Colonic mucosa (tissue), 4 donors: ENCODE measurements around the gene DECR2. TPM values are rescaled to one million over a fixed set of nuclear protein-coding genes. Genes with fewer than 3 reads are reported as not detected.

Experiments
- DNase-seq: peaks from one replicate; pipeline ENCODE4 v3.0.0-alpha.2; 2020
- H3K27ac ChIP-seq: fragments of 200-600 bp; one replicate; pipeline ENCODE4 v1.8.0; 2021
- H3K27me3 ChIP-seq: fragments of 200-600 bp; one replicate; pipeline ENCODE4 v1.8.0; 2021
- H3K36me3 ChIP-seq: fragments of 200-600 bp; one replicate; pipeline ENCODE4 v1.8.0; 2021
- H3K4me1 ChIP-seq: fragments of 200-600 bp; one replicate; pipeline ENCODE4 v1.8.0; 2021; ENCODE audit warnings: mild to moderate bottlenecking
- H3K4me3 ChIP-seq: fragments of 200-600 bp; one replicate; pipeline ENCODE4 v1.8.0; 2021
- H3K9ac ChIP-seq, 2 donors: one replicate each; pipeline ENCODE4 v1.7.0; 2013; ENCODE audit warnings: control low read depth in 2 of 2, low read depth in 2 of 2, low read length in 2 of 2
- H3K9me3 ChIP-seq: fragments of 200-600 bp; one replicate; pipeline ENCODE4 v1.8.0; 2021
- intact Hi-C: fragments of 100-400 bp; cut with DNase I; formaldehyde crosslinking; loops from one replicate; pipeline ENCODE4 v1.14.1; 2022
- total RNA-seq, 2 donors: library from RNA; stranded (reverse); fragmentation: NEBNext Ultra II Directional in 1 of 2; extraction: Animal tissue kit (Norgen Biotek cat#: 25700) in 1 of 2; gene quantifications; one replicate each; pipeline ENCODE4 v1.2.1, GENCODE V29; 2021
- TF ChIP-seq, protein P1 (sequence below): fragments of 200-600 bp; IDR thresholded peaks from one replicate; pipeline ENCODE4 v1.8.0; 2022; ENCODE audit warnings: antibody characterized with exemption, mild to moderate bottlenecking
- donor health status: healthy.
- donor health status: DM: no; HTN: no; CAD: no.
- donor health status: DM: no; HTN: no; CAD: no.

The DECR2 gene
- total RNA-seq, 2 donors from 2014 or later = 31.3 to 50.2 TPM

DNA sequence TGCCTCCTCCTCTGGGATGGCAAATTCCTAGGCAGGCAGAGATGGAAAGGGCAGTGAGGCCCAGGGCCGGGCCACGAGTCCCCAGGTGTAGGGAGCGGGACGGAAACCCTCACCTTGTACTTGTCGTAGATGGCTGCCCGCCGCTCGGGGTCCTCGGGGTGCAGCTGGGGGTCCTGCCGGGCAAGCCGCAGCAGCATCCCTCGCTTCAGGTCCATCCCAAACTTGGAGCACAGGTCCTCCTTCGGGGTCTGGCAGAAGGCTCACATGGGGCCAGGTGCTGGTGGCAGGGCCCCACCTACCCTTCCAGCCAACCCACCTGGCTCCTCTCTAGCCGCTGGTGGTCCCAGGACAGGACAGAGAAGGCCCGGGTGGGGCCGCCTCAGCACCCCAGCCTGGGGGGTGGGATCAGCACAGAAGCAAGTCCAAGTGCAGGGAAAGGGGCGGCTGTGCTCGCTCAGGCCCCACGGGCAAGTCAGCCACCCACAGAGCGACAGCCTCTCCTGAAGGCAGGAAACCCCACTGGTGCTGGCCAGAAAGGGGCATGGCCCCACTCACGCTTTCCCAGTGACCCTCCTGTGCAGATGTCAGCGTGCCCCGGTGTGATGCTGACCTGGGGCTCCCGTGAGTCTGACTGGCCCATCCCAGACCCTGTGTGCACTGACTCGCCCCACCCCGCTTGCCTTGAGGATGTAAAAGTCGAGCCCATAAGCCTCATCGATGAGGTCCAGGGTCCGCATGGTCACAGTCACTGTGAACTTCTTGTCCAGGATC, 33.1 kb upstream of the DECR2 start:
- H3K36me3 ChIP-seq = no peaks in the 10 kb centered on the region
- intact Hi-C loops = loop anchor here (10.0 kb wide), 1 partner anchor 144 kb away; the partner anchor contains the start of gene LUC7L

DNA sequence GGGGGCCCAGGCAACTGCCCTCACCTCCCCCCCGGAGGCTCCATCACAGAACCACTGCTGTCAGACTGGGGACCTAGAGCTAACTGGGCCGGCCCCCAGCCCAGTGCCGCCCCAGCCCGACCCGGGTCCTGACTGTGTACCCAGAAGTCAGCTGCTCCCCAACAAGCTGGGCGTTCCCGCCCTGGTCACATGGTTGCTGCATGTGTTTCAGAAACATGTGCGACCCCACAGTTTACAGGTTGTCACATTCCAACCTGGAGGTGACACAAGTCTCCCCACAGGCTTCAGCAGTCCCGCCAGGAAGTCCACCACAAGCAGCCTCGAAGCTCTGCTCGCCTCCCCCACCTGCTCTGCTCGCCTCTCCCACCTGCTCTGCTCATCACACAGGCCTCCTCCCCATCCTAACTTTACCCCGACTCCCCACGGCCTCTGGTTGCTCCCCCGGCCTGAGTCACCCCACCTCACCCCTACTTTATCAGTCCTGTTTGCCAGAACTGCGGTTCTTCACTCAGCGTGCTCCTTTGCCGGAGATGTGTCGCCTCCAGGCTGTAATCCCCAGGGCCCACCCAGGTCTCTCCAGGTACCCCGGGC, 32.3 kb upstream of the DECR2 start:
- H3K36me3 ChIP-seq = no peaks in the 10 kb centered on the region

More for the DNA sequence above, 33.1 kb upstream of the DECR2 start:
- Histone ChIP-seq H3K9ac (no peak overlapping the region), H3K27me3 (no peaks in the 10 kb centered on the region), H3K9me3 (no peaks in the 10 kb centered on the region), H3K4me3 (no peak overlapping the region), H3K4me1 (peaks cover 5% of the 10 kb centered on the region), H3K27ac (no peak overlapping the region)
- TF ChIP-seq, protein P1, sequence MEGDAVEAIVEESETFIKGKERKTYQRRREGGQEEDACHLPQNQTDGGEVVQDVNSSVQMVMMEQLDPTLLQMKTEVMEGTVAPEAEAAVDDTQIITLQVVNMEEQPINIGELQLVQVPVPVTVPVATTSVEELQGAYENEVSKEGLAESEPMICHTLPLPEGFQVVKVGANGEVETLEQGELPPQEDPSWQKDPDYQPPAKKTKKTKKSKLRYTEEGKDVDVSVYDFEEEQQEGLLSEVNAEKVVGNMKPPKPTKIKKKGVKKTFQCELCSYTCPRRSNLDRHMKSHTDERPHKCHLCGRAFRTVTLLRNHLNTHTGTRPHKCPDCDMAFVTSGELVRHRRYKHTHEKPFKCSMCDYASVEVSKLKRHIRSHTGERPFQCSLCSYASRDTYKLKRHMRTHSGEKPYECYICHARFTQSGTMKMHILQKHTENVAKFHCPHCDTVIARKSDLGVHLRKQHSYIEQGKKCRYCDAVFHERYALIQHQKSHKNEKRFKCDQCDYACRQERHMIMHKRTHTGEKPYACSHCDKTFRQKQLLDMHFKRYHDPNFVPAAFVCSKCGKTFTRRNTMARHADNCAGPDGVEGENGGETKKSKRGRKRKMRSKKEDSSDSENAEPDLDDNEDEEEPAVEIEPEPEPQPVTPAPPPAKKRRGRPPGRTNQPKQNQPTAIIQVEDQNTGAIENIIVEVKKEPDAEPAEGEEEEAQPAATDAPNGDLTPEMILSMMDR = no peak
- DNase-seq = no peak

DNA sequence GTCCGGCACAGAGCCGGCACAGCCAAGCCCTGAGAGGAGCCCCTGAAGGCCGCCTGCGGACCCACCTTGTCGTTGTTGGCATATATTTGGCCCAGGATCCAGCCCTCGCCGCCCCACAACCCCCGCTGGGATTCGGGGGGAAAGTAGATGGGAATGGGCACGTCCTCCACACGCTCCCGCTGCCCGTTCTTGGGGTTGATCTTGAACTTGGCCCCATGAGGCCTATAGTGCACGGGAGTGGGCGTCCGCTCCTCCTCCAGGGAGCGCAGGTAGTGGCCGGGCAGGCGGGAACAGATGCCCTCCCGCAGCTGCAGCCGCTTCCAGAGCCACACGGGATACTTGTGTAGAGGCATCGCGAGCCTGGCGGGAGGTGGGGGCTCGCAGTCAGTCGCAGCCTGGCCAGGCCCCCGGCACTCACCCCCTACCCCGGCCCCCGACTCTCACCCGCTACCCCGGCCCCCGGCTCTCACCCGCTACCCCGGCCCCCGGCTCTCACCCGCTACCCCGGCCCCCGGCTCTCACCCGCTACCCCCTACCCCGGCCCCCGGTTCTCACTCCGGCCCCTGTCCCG, 31.7 kb upstream of the DECR2 start:
- no peaks in the 10 kb centered on the region for H3K27me3 ChIP-seq
- peaks cover 4% of the 10 kb centered on the region for H3K36me3 ChIP-seq
- no peak for DNase-seq
- H3K4me3 ChIP-seq = peak overlapping the region; percentile 41
- TF ChIP-seq, protein P1 = no peak
- intact Hi-C loops = loop anchor here (10.0 kb wide), 1 partner anchor 145 kb away; the partner anchor contains the start of gene LUC7L
- no peaks in the 10 kb centered on the region for H3K9me3 ChIP-seq
- H3K9ac ChIP-seq = no peak overlapping the region
- peaks cover 5% of the 10 kb centered on the region for H3K4me1 ChIP-seq
- no peak overlapping the region for H3K27ac ChIP-seq

More for the DNA sequence above, 32.3 kb upstream of the DECR2 start:
- DNase-seq = no peak
- TF ChIP-seq, protein P1 = no peak
- H3K27me3 ChIP-seq = no peaks in the 10 kb centered on the region
- no peak overlapping the region for H3K9ac ChIP-seq
- intact Hi-C loops = loop anchor here (10.0 kb wide), 1 partner anchor 145 kb away; the partner anchor contains the start of gene LUC7L
- H3K27ac ChIP-seq = no peak overlapping the region
- H3K4me1 ChIP-seq = peaks cover 5% of the 10 kb centered on the region
- peak overlapping the region; percentile 41 for H3K4me3 ChIP-seq
- H3K9me3 ChIP-seq = no peaks in the 10 kb centered on the region

DNA sequence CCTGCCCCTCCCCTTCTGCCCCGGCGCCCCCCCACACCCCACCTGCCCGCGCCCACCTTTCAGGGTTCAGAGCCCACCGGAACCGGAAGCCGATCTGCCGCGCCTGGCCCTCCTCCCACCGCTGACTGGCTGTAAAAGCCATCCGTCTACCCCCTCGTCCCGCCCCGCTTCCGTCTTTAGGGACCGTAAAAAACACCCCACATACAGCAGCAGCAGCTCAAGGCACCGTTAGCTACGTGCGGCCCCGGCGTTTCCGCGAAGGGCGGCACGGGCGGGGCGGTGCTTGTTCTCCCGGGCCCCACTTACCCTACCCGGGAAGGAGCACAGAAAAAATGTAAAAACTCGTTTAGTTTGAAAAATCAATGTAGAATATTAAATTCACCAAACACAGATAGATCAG, 31.2 kb upstream of the DECR2 start, which contains the start of gene MRPL28:
Gene MRPL28, minus strand, starts transcription at position 96 of the 400 bp plus-strand sequence. CDS start 320 bp downstream, outside the sequence.
- Histone ChIP-seq H3K4me1 (peaks cover 5% of the 10 kb centered on the region), H3K4me3 (peak within 1 kb of the TSS; percentile 41), H3K27me3 (no peaks in the 10 kb centered on the region), H3K9me3 (no peaks in the 10 kb centered on the region), H3K9ac (no peak within 1 kb of the TSS), H3K36me3 (peaks cover 8% of the 10 kb centered on the region), H3K27ac (peak within 1 kb of the TSS; percentile 44)
- intact Hi-C loops = no loop called here
- TF ChIP-seq, protein P1 = no peak
- peak; percentile 96 for DNase-seq

DNA sequence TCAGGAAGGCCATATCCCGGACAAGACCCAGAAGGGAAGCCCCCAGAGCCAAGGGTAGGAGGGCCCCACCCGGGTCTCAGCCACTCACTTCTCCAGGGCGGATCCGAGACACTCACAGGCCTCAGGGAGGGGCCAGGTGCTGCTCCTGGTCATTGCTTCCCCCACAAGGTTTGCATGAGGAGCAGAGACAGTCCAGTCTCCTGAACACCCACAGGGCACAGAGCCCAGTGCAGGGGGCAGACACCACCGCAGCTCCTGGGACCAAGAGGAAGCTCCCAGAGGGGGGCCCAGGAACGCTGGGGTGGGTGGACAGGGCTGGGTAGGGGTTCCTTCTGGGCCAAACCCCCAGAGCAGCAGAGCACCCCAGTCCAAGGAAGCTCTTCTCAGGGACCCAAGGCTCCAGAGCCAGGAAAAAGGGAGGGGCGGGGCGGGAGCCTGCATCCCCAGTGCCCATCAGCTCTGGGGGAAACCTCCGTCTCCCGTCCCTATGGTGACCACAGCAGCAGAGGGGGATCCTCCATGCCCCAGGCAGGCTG, 30.6 kb upstream of the DECR2 start:
- peak overlapping the region; percentile 44 for H3K27ac ChIP-seq
- no peaks in the 10 kb centered on the region for H3K9me3 ChIP-seq
- TF ChIP-seq, protein P1 = no peak
- peaks cover 5% of the 10 kb centered on the region for H3K4me1 ChIP-seq
- H3K9ac ChIP-seq = no peak overlapping the region
- DNase-seq = no peak
- intact Hi-C loops = no loop called here
- H3K4me3 ChIP-seq = no peak overlapping the region
- H3K36me3 ChIP-seq = peaks cover 8% of the 10 kb centered on the region
- H3K27me3 ChIP-seq = no peaks in the 10 kb centered on the region
